ENCODE measurements around the gene TENT5A. TPM values are rescaled to one million over a fixed set of nuclear protein-coding genes. Genes with fewer than 3 reads are reported as not detected.

TENT5A gene
- total RNA-seq, 1 experiment from 2014 or later = 2.0 TPM

GRCh38 chr6:81759782-81760181, 7.3 kb upstream of the TENT5A start:
- no peak for TF ChIP-seq EZH2 (IDR thresholded peaks at IDR 0.05; ENCODE audit: low read depth)
- no peak for TF ChIP-seq CTCF (conservative IDR thresholded peaks at IDR 0.05)
- H3K36me3 ChIP-seq (ENCODE audit: low read depth) = no peaks in the 10 kb centered on the region
- no peaks in the 10 kb centered on the region for H3K27me3 ChIP-seq (ENCODE audit: insufficient read depth, low read depth)
- no TSS peak for BruUV-seq (replicated peaks)
- H3K4me1 ChIP-seq (replicated peaks; ENCODE audit: insufficient read depth) = no peaks in the 10 kb centered on the region
- H2AFZ ChIP-seq = no peak overlapping the region
- intact Hi-C loops (cut with micrococcal nuclease; ENCODE audit: unreplicated experiment) = loop anchor here (10.0 kb wide), 2 partner anchors 195 to 1625 kb away; no protein-coding TSS in a partner anchor
- H3K79me2 ChIP-seq (ENCODE audit: low read depth) = no peaks in the 10 kb centered on the region
- CTCF ChIA-PET = no interaction called here
- H3K9me2 ChIP-seq (ENCODE audit: insufficient read depth) = no peaks in the 10 kb centered on the region
- POLR2A ChIA-PET (ENCODE audit: unreplicated experiment) = no interaction called here
- H3K4me2 ChIP-seq = no peak overlapping the region
- no peak overlapping the region for H3K4me3 ChIP-seq
- no peaks in the 10 kb centered on the region for H4K20me1 ChIP-seq (ENCODE audit: insufficient read depth)
- H3K9me3 ChIP-seq (ENCODE audit: insufficient read depth, low read depth) = no peaks in the 10 kb centered on the region
- no peaks in the 10 kb centered on the region for H3F3A ChIP-seq (ENCODE audit: insufficient read depth, low read depth)
- no peak for DNase-seq
- H3K27ac ChIP-seq = no peak overlapping the region

- Histone ChIP-seq H3K4me2 (no peak overlapping the region), H3K79me2 (ENCODE audit: low read depth) (no peaks in the 10 kb centered on the region), H4K20me1 (ENCODE audit: insufficient read depth) (no peaks in the 10 kb centered on the region), H3K4me1 (replicated peaks; ENCODE audit: insufficient read depth) (no peaks in the 10 kb centered on the region), H3K36me3 (ENCODE audit: low read depth) (no peaks in the 10 kb centered on the region), H3K27ac (no peak overlapping the region), H3K9me2 (ENCODE audit: insufficient read depth) (no peaks in the 10 kb centered on the region), H3K27me3 (ENCODE audit: insufficient read depth, low read depth) (no peaks in the 10 kb centered on the region), H3K9me3 (ENCODE audit: insufficient read depth, low read depth) (no peaks in the 10 kb centered on the region), H2AFZ (no peak overlapping the region), H3K4me3 (no peak overlapping the region), H3F3A (ENCODE audit: insufficient read depth, low read depth) (no peaks in the 10 kb centered on the region; the same call in 1 of the 2 replicates)
- TF ChIP-seq EZH2 (IDR thresholded peaks at IDR 0.05; ENCODE audit: low read depth) (no peak), CTCF (conservative IDR thresholded peaks at IDR 0.05) (no peak)
- CTCF ChIA-PET = no interaction called here
- BruUV-seq (replicated peaks) = no TSS peak
- DNase-seq = no peak
- POLR2A ChIA-PET (ENCODE audit: unreplicated experiment) = no interaction called here
- intact Hi-C loops (cut with micrococcal nuclease; ENCODE audit: unreplicated experiment) = loop anchor here (10.0 kb wide), 2 partner anchors 193 to 1623 kb away; no protein-coding TSS in a partner anchor
Observed at GRCh38 chr6:81758221-81758620, 5.7 kb upstream of the TENT5A start.

- DNase-seq = no peak
- CTCF ChIA-PET = interaction anchor here (0.6 kb wide), 1 partner anchor 270 kb away, joined by 5 read pairs; no protein-coding TSS in a partner anchor
- no peak for TF ChIP-seq EZH2 (IDR thresholded peaks at IDR 0.05; ENCODE audit: low read depth)
- no peak for TF ChIP-seq CTCF (conservative IDR thresholded peaks at IDR 0.05)
- intact Hi-C loops (cut with micrococcal nuclease; ENCODE audit: unreplicated experiment) = loop anchor here (10.0 kb wide), 2 partner anchors 192 to 1622 kb away; no protein-coding TSS in a partner anchor
- no peaks in the 10 kb centered on the region for H3K9me3 ChIP-seq (ENCODE audit: insufficient read depth, low read depth)
- no peak overlapping the region for H3K4me2 ChIP-seq
- no peak overlapping the region for H2AFZ ChIP-seq
- H4K20me1 ChIP-seq (ENCODE audit: insufficient read depth) = no peaks in the 10 kb centered on the region
- H3K9me2 ChIP-seq (ENCODE audit: insufficient read depth) = no peaks in the 10 kb centered on the region
- no peaks in the 10 kb centered on the region for H3K36me3 ChIP-seq (ENCODE audit: low read depth)
- no peaks in the 10 kb centered on the region for H3K4me1 ChIP-seq (replicated peaks; ENCODE audit: insufficient read depth)
- POLR2A ChIA-PET (ENCODE audit: unreplicated experiment) = no interaction called here
- H3F3A ChIP-seq (ENCODE audit: insufficient read depth, low read depth) = no peaks in the 10 kb centered on the region; the same call in 1 of the 2 replicates
- H3K4me3 ChIP-seq = no peak overlapping the region
- BruUV-seq (replicated peaks) = no TSS peak
- no peaks in the 10 kb centered on the region for H3K79me2 ChIP-seq (ENCODE audit: low read depth)
- H3K27ac ChIP-seq = no peak overlapping the region
- H3K27me3 ChIP-seq (ENCODE audit: insufficient read depth, low read depth) = no peaks in the 10 kb centered on the region
Observed at GRCh38 chr6:81756690-81757089, 4.2 kb upstream of the TENT5A start.

Measured in PC-9 (cell line).